ENCODE measurements around the gene CCDC77. TPM values are rescaled to one million over a fixed set of nuclear protein-coding genes. Genes with fewer than 3 reads are reported as not detected.

The CCDC77 gene
- total and polyA plus RNA-seq, 4 donors = 3.4 to 9.9 (median 5.3) TPM

- no peak overlapping the region for H3K4me3 ChIP-seq (ENCODE audit: low read length in 2 of 2)
- no peaks in the 10 kb centered on the region for H3K9me3 ChIP-seq (ENCODE audit: control insufficient read depth, low read length)
- DNase-seq (no peak), ATAC-seq (ENCODE audit: low FRiP score) (peak; percentile 56)
- no peak overlapping the region for H3K27ac ChIP-seq (ENCODE audit: low read depth in 1 of 2, low read length in 2 of 2)
- H3K36me3 ChIP-seq (ENCODE audit: control insufficient read depth in 1 of 2, insufficient read depth in 2 of 2, low read length in 1 of 2) = peaks cover 0 to 4% of the 10 kb centered on the region in 2 donors
- H3K4me1 ChIP-seq (ENCODE audit: control insufficient read depth in 1 of 2, insufficient read depth in 2 of 2, low read length in 2 of 2) = no peaks in the 10 kb centered on the region
- intact Hi-C loops (cut with DNase I) = no loop called here
- H3K27me3 ChIP-seq (ENCODE audit: control insufficient read depth in 1 of 2, insufficient read depth in 2 of 2, low read length in 1 of 2) = no peaks in the 10 kb centered on the region
- 54 to 55% methylated on average over 16 of the region's 16 CpGs for WGBS, 2 donors
Measured at GRCh38 chr12:442235-442884, 40.9 kb downstream of the CCDC77 start.

GRCh38 chr12:447141-447540 is 45.7 kb downstream of the CCDC77 start:
- no peak for ATAC-seq (ENCODE audit: low FRiP score)
- peaks cover 0 to 1% of the 10 kb centered on the region in 2 donors for H3K27me3 ChIP-seq (ENCODE audit: control insufficient read depth in 1 of 2, insufficient read depth in 2 of 2, low read length in 1 of 2)
- H3K27ac ChIP-seq (ENCODE audit: low read depth in 1 of 2, low read length in 2 of 2) = no peak overlapping the region
- intact Hi-C loops (cut with DNase I) = no loop called here
- DNase-seq = no peak
- 72 to 77% methylated on average over 1 of the region's 1 CpG for WGBS, 2 donors
- no peak overlapping the region for H3K4me3 ChIP-seq (ENCODE audit: low read length in 2 of 2)
- no peaks in the 10 kb centered on the region for H3K4me1 ChIP-seq (ENCODE audit: control insufficient read depth in 1 of 2, insufficient read depth in 2 of 2, low read length in 2 of 2)
- no peaks in the 10 kb centered on the region for H3K36me3 ChIP-seq (ENCODE audit: control insufficient read depth in 1 of 2, insufficient read depth in 2 of 2, low read length in 1 of 2)
- H3K9me3 ChIP-seq (ENCODE audit: control insufficient read depth, low read length) = no peaks in the 10 kb centered on the region

GRCh38 chr12:449203-449602 is 47.8 kb downstream of the CCDC77 start:
- Histone ChIP-seq H3K36me3 (ENCODE audit: control insufficient read depth in 1 of 2, insufficient read depth in 2 of 2, low read length in 1 of 2) (no peaks in the 10 kb centered on the region), H3K9me3 (ENCODE audit: control insufficient read depth, low read length) (no peaks in the 10 kb centered on the region), H3K27me3 (ENCODE audit: control insufficient read depth in 1 of 2, insufficient read depth in 2 of 2, low read length in 1 of 2) (peaks cover 0 to 1% of the 10 kb centered on the region in 2 donors), H3K27ac (ENCODE audit: low read depth in 1 of 2, low read length in 2 of 2) (no peak overlapping the region), H3K4me1 (ENCODE audit: control insufficient read depth in 1 of 2, insufficient read depth in 2 of 2, low read length in 2 of 2) (no peaks in the 10 kb centered on the region), H3K4me3 (ENCODE audit: low read length in 2 of 2) (no peak overlapping the region)
- DNase-seq (no peak), ATAC-seq (ENCODE audit: low FRiP score) (no peak)
- intact Hi-C loops (cut with DNase I) = no loop called here
- 68 to 82% methylated on average over 4 of the region's 4 CpGs for WGBS, 2 donors

GRCh38 chr12:450438-450837 is 49.0 kb downstream of the CCDC77 start:
- ATAC-seq (ENCODE audit: low FRiP score) = no peak
- Histone ChIP-seq H3K4me3 (ENCODE audit: low read length in 2 of 2) (no peak overlapping the region), H3K27me3 (ENCODE audit: control insufficient read depth in 1 of 2, insufficient read depth in 2 of 2, low read length in 1 of 2) (peaks cover 0 to 1% of the 10 kb centered on the region in 2 donors), H3K27ac (ENCODE audit: low read depth in 1 of 2, low read length in 2 of 2) (no peak overlapping the region), H3K4me1 (ENCODE audit: control insufficient read depth in 1 of 2, insufficient read depth in 2 of 2, low read length in 2 of 2) (no peaks in the 10 kb centered on the region), H3K36me3 (ENCODE audit: control insufficient read depth in 1 of 2, insufficient read depth in 2 of 2, low read length in 1 of 2) (no peaks in the 10 kb centered on the region), H3K9me3 (ENCODE audit: control insufficient read depth, low read length) (no peaks in the 10 kb centered on the region)
- no peak for DNase-seq
- intact Hi-C loops (cut with DNase I) = loop anchor here in 1 of 2 donors (5.0 kb wide), 1 partner anchor 52 kb away; no protein-coding TSS in a partner anchor
- 84 to 88% methylated on average over 3 of the region's 3 CpGs for WGBS, 2 donors

GRCh38 chr12:452667-453210 is 51.3 kb downstream of the CCDC77 start:
- no peaks in the 10 kb centered on the region for H3K36me3 ChIP-seq (ENCODE audit: control insufficient read depth in 1 of 2, insufficient read depth in 2 of 2, low read length in 1 of 2)
- H3K27ac ChIP-seq (ENCODE audit: low read depth in 1 of 2, low read length in 2 of 2) = no peak overlapping the region
- 42 to 90% methylated on average over 6 to 18 of the region's 25 CpGs for WGBS, 2 donors
- H3K4me3 ChIP-seq (ENCODE audit: low read length in 2 of 2) = no peak overlapping the region
- H3K4me1 ChIP-seq (ENCODE audit: control insufficient read depth in 1 of 2, insufficient read depth in 2 of 2, low read length in 2 of 2) = no peaks in the 10 kb centered on the region
- peak in 1 of 2 donors; percentile 80 for DNase-seq
- intact Hi-C loops (cut with DNase I) = loop anchor here (1.0 to 5.0 kb wide), 3 partner anchors 50 to 94 kb away; no protein-coding TSS in a partner anchor
- no peaks in the 10 kb centered on the region for H3K9me3 ChIP-seq (ENCODE audit: control insufficient read depth, low read length)
- ATAC-seq (ENCODE audit: low FRiP score) = no peak
- H3K27me3 ChIP-seq (ENCODE audit: control insufficient read depth in 1 of 2, insufficient read depth in 2 of 2, low read length in 1 of 2) = no peaks in the 10 kb centered on the region

- H3K27ac ChIP-seq (ENCODE audit: low read depth in 1 of 2, low read length in 2 of 2) = peak overlapping the region in 1 of 2 donors; percentile 37
- H3K4me1 ChIP-seq (ENCODE audit: control insufficient read depth in 1 of 2, insufficient read depth in 2 of 2, low read length in 2 of 2) = no peaks in the 10 kb centered on the region
- H3K9me3 ChIP-seq (ENCODE audit: control insufficient read depth, low read length) = no peaks in the 10 kb centered on the region
- H3K27me3 ChIP-seq (ENCODE audit: control insufficient read depth in 1 of 2, insufficient read depth in 2 of 2, low read length in 1 of 2) = no peaks in the 10 kb centered on the region
- intact Hi-C loops (cut with DNase I) = loop anchor here (2.0 to 5.0 kb wide), 2 partner anchors 44 to 47 kb away; no protein-coding TSS in a partner anchor
- DNase-seq (no peak), ATAC-seq (ENCODE audit: low FRiP score) (no peak)
- WGBS, 2 donors = 72 to 100% methylated on average over 1 of the region's 1 CpG
- H3K36me3 ChIP-seq (ENCODE audit: control insufficient read depth in 1 of 2, insufficient read depth in 2 of 2, low read length in 1 of 2) = no peaks in the 10 kb centered on the region
- H3K4me3 ChIP-seq (ENCODE audit: low read length in 2 of 2) = no peak overlapping the region
Measured at GRCh38 chr12:454833-455232, 53.4 kb downstream of the CCDC77 start.

- DNase-seq (no peak), ATAC-seq (ENCODE audit: low FRiP score) (no peak)
- no peaks in the 10 kb centered on the region for H3K4me1 ChIP-seq (ENCODE audit: control insufficient read depth in 1 of 2, insufficient read depth in 2 of 2, low read length in 2 of 2)
- H3K9me3 ChIP-seq (ENCODE audit: control insufficient read depth, low read length) = no peaks in the 10 kb centered on the region
- 52 to 70% methylated on average over 2 of the region's 2 CpGs for WGBS, 2 donors
- no peaks in the 10 kb centered on the region for H3K27me3 ChIP-seq (ENCODE audit: control insufficient read depth in 1 of 2, insufficient read depth in 2 of 2, low read length in 1 of 2)
- no peak overlapping the region for H3K4me3 ChIP-seq (ENCODE audit: low read length in 2 of 2)
- no peaks in the 10 kb centered on the region for H3K36me3 ChIP-seq (ENCODE audit: control insufficient read depth in 1 of 2, insufficient read depth in 2 of 2, low read length in 1 of 2)
- intact Hi-C loops (cut with DNase I) = loop anchor here in 1 of 2 donors (2.0 kb wide), 1 partner anchor 43 kb away; no protein-coding TSS in a partner anchor
- no peak overlapping the region for H3K27ac ChIP-seq (ENCODE audit: low read depth in 1 of 2, low read length in 2 of 2)
Measured at GRCh38 chr12:455821-456220, 54.4 kb downstream of the CCDC77 start.

GRCh38 chr12:457676-458075 is 56.2 kb downstream of the CCDC77 start:
- intact Hi-C loops (cut with DNase I) = no loop called here
- no peak overlapping the region for H3K27ac ChIP-seq (ENCODE audit: low read depth in 1 of 2, low read length in 2 of 2)
- H3K9me3 ChIP-seq (ENCODE audit: control insufficient read depth, low read length) = no peaks in the 10 kb centered on the region
- 63 to 76% methylated on average over 4 of the region's 4 CpGs for WGBS, 2 donors
- no peak for DNase-seq
- no peaks in the 10 kb centered on the region for H3K27me3 ChIP-seq (ENCODE audit: control insufficient read depth in 1 of 2, insufficient read depth in 2 of 2, low read length in 1 of 2)
- no peaks in the 10 kb centered on the region for H3K4me1 ChIP-seq (ENCODE audit: control insufficient read depth in 1 of 2, insufficient read depth in 2 of 2, low read length in 2 of 2)
- no peak for ATAC-seq (ENCODE audit: low FRiP score)
- no peak overlapping the region for H3K4me3 ChIP-seq (ENCODE audit: low read length in 2 of 2)
- no peaks in the 10 kb centered on the region for H3K36me3 ChIP-seq (ENCODE audit: control insufficient read depth in 1 of 2, insufficient read depth in 2 of 2, low read length in 1 of 2)

- Histone ChIP-seq H3K27me3 (ENCODE audit: control insufficient read depth in 1 of 2, insufficient read depth in 2 of 2, low read length in 1 of 2) (no peaks in the 10 kb centered on the region), H3K27ac (ENCODE audit: low read depth in 1 of 2, low read length in 2 of 2) (peak overlapping the region; percentile 33 to 43), H3K4me3 (ENCODE audit: low read length in 2 of 2) (peak overlapping the region in 1 of 2 donors; percentile 96), H3K36me3 (ENCODE audit: control insufficient read depth in 1 of 2, insufficient read depth in 2 of 2, low read length in 1 of 2) (no peaks in the 10 kb centered on the region), H3K9me3 (ENCODE audit: control insufficient read depth, low read length) (no peaks in the 10 kb centered on the region), H3K4me1 (ENCODE audit: control insufficient read depth in 1 of 2, insufficient read depth in 2 of 2, low read length in 2 of 2) (no peaks in the 10 kb centered on the region)
- intact Hi-C loops (cut with DNase I) = no loop called here
- ATAC-seq (ENCODE audit: low FRiP score) (no peak), DNase-seq (no peak)
- WGBS, 2 donors = 49 to 60% methylated on average over 5 of the region's 5 CpGs
Measured at GRCh38 chr12:459050-459429, 57.6 kb downstream of the CCDC77 start.
